Ascending aorta (tissue), 2 donors: Measurements from ENCODE around the gene HDHD3. TPM values are rescaled to one million over a fixed set of nuclear protein-coding genes. Genes with fewer than 3 reads are reported as not detected.

Source experiments
- DNase-seq, 2 donors: peaks; one replicate each; pipeline ENCODE4 v3.0.0-alpha.2; 2019; ENCODE audit warnings: low spot score in 2 of 2
- H3K27ac ChIP-seq, 2 donors: fragments of 200-600 bp; sonication (generic); one replicate each; pipeline ENCODE4 v1.5.1; 2016 to 2017; ENCODE audit warnings: mild to moderate bottlenecking in 1 of 2
- H3K27me3 ChIP-seq: fragments of 200-600 bp; sonication (generic); one replicate; pipeline ENCODE4 v1.5.1; 2017
- H3K36me3 ChIP-seq, 2 donors: fragments of 200-600 bp; sonication (generic); one replicate each; pipeline ENCODE4 v1.5.1; 2016
- H3K4me1 ChIP-seq, 2 donors: fragments of 200-600 bp; sonication (generic); one replicate each; pipeline ENCODE4 v1.5.1; 2016 to 2017; ENCODE audit warnings: mild to moderate bottlenecking in 1 of 2
- H3K4me3 ChIP-seq, 2 donors: fragments of 200-600 bp; sonication (generic); one replicate each; pipeline ENCODE4 v1.5.1; 2016 to 2017; ENCODE audit warnings: mild to moderate bottlenecking in 1 of 2
- H3K9me3 ChIP-seq, 2 donors: fragments of 200-600 bp; sonication (generic); one replicate each; pipeline ENCODE4 v1.5.1; 2016
- CTCF ChIP-seq, 3 experiments: fragments of 200-600 bp in 2 of 3; fragments of 450-650 bp in 1 of 3; sonication (generic) in 2 of 3; IDR thresholded peaks; one replicate each; pipeline ENCODE4 v1.5.1; 2016 to 2019; ENCODE audit warnings: antibody characterized with exemption in 3 of 3, mild to moderate bottlenecking in 1 of 3, moderate library complexity in 1 of 3
- intact Hi-C: fragments of 100-400 bp; cut with DNase I; formaldehyde crosslinking; loops from one replicate; pipeline ENCODE4 v1.15.1; 2023
- total RNA-seq: library from RNA; depleted of rRNA; stranded (reverse); fragments of >200 nt; gene quantifications from one replicate; pipeline ENCODE4 v1.1.0, GENCODE V29; 2016

HDHD3 gene, protein sequence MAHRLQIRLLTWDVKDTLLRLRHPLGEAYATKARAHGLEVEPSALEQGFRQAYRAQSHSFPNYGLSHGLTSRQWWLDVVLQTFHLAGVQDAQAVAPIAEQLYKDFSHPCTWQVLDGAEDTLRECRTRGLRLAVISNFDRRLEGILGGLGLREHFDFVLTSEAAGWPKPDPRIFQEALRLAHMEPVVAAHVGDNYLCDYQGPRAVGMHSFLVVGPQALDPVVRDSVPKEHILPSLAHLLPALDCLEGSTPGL
- total RNA-seq: 16.5 TPM

DNA sequence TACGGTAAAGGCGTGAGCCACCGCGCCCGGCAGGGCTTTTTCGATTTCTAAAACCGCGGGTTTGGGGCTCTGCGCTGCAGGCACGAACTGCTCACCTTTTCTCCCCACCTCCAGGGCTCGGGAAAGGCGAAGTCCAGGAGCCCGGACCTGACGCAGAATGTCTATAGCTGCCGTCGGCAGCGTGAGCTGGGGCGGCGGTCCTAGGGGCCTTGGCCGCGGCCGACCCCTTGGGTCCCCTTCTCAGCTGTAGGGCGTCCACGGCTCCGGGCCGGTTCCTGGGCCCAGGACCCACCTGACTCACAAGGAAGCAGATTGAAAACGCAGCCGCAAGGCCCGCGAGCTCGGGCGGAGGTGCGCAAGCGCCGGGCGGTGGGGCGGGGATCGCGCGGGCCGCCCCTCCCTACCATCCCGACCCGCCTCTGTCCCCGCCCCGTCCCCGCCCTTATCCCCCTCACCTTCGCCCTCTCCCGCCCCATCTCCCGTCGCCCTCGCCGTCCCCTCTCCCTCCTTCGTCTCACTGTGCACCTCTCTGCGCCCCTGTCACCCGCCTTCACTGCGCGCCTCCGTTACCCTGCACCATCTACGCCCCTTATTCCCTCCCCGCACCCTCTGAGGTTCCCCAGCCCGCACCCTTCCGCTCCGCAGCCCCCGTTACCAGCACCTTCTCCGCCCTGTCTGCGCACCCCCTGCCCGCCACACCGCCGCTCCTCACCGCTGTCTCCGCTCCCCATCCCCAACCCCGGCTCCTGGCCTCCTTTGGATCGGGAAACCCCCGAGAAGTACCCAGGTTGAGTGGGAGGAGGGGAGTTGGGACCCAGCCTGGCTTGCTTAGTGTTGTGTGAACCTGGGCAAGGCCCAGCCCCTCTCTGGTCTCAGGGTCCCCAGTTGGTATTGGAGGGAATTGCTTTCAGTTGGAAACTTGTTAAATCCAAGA is at the start of gene HDHD3:
TSS of gene HDHD3 (minus strand) at position 353 of the 934 bp plus-strand sequence. CDS start 2,632 bp downstream, outside the sequence.
- Histone ChIP-seq H3K4me1 (peaks cover 6 to 8% of the 10 kb centered on the region in 2 donors), H3K9me3 (no peaks in the 10 kb centered on the region), H3K36me3 (peaks cover 9 to 19% of the 10 kb centered on the region in 2 donors), H3K4me3 (peak within 1 kb of the TSS; percentile 70 to 88), H3K27me3 (no peaks in the 10 kb centered on the region), H3K27ac (peak within 1 kb of the TSS; percentile 68 to 75)
- TF ChIP-seq CTCF (IDR thresholded peaks at IDR 0.05): no peak
- intact Hi-C loops: loop anchor here (2.0 to 5.0 kb wide), 2 partner anchors 24 to 35 kb away; partner anchors contain the start of genes ALAD and WDR31
- DNase-seq: peak; percentile 24 to 91

DNA sequence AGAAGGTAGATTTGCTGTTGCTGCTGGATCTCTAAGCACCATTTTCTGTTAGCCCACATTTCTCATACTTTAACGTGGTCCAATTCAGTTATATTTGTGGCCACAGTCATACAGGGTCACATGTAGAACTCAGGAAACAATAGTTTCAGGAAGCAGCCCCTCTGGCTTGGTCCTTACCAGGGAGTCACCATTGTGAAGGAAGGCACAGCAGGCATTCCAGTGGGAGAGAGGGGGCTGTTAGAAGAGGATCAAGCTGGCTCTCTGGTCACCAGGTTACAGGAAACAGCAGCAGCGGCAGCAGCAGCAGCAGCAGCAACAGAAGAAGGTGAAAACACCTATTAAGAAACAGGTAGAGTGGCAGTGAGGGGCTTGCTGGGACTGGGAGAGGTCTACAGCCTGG is 48.3 kb upstream of the HDHD3 start:
- Histone ChIP-seq H3K4me3 (no peak overlapping the region), H3K27me3 (no peaks in the 10 kb centered on the region), H3K27ac (no peak overlapping the region), H3K4me1 (no peaks in the 10 kb centered on the region), H3K36me3 (no peaks in the 10 kb centered on the region), H3K9me3 (no peaks in the 10 kb centered on the region)
- intact Hi-C loops: no loop called here
- DNase-seq: no peak
- TF ChIP-seq CTCF (IDR thresholded peaks at IDR 0.05): no peak

DNA sequence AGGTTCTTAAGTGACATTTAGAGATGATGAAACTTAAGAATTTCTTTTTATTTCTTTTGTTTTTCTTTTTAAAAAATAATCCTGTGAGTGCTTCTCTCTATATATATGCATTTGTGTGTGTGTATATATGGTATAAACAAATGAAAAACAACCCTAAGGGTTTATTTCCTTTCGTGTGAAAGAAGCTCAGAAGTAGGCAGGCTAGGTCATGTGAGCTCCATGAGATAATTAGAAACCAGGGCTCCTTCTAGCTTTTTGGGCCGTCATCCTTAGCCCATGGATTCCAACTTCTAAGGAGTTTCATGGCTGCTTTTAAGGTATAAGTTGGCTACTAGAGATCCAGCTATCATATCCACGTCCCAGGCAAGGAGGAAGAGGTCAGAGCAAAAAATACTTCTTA is 44.9 kb upstream of the HDHD3 start:
- no peak overlapping the region for H3K27ac ChIP-seq
- intact Hi-C loops: no loop called here
- TF ChIP-seq CTCF (IDR thresholded peaks at IDR 0.05): no peak
- H3K4me3 ChIP-seq: no peak overlapping the region
- H3K36me3 ChIP-seq: no peaks in the 10 kb centered on the region
- H3K9me3 ChIP-seq: no peaks in the 10 kb centered on the region
- H3K27me3 ChIP-seq: no peaks in the 10 kb centered on the region
- DNase-seq: no peak
- H3K4me1 ChIP-seq: no peaks in the 10 kb centered on the region

- Histone ChIP-seq H3K4me1 (no peaks in the 10 kb centered on the region), H3K27me3 (no peaks in the 10 kb centered on the region), H3K27ac (no peak overlapping the region), H3K36me3 (no peaks in the 10 kb centered on the region), H3K4me3 (no peak overlapping the region), H3K9me3 (no peaks in the 10 kb centered on the region)
- intact Hi-C loops: no loop called here
- DNase-seq: no peak
- no peak for TF ChIP-seq CTCF (IDR thresholded peaks at IDR 0.05)
Measured at GRCh38 chr9:113417370-113417769, 40.6 kb upstream of the HDHD3 start.

DNA sequence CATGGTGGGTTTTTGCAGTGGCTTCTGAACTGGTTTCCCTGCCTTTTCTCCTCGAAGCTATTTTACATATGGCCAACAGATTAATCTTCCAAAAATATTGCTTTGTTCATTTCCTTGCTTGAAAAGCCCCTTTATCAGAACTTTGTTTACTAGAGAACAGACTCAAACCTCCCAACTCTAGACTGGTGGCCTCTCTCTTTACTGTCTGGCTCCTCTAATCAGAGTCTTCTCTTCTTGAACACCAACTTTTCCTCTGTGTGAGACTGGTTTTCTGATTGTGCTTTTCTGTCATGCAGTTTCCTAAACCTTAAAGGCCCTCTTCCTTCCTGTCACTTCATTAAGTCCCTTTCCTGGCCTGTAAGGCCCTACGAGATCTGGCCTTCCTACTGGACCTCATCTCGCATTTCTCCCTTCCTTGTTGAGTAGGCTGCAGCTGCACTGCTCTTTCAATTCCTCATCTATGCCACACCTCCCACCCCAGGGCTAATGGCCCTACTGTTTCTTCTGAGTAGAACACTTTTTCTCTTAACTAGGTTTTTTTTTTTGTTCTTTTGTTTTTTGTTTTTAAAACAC is 39.4 kb upstream of the HDHD3 start:
- Histone ChIP-seq H3K36me3 (no peaks in the 10 kb centered on the region), H3K27ac (no peak overlapping the region), H3K27me3 (no peaks in the 10 kb centered on the region), H3K9me3 (no peaks in the 10 kb centered on the region), H3K4me3 (no peak overlapping the region), H3K4me1 (peaks cover 0 to 3% of the 10 kb centered on the region in 2 donors)
- DNase-seq: no peak
- TF ChIP-seq CTCF (IDR thresholded peaks at IDR 0.05): no peak
- intact Hi-C loops: no loop called here
